NCI-H2029 treated with DMSO at 0.1 percent for 48 hours (cell line): ENCODE measurements around the gene PAGE2.
A peak's percentile ranks its signal among the peaks of the same experiment; 100 is the strongest.
"Not testable (repeated sequence)": the region's sequence is repeated elsewhere in the genome, so short reads cannot be mapped to it uniquely, and the experiment has no call there.

ENCODE experiments used
- DNase-seq: peaks from one replicate; lab custom pipeline; 2025; lab: John Stamatoyannopoulos, UW

Gene PAGE2

GRCh38 chrX:55088795-55089489 is at the start of gene PAGE2:
TSS of gene PAGE2 (plus strand) at chrX:55089018. CDS start at chrX:55090021, 1,003 bp downstream.
- no peak for DNase-seq

- no peak for DNase-seq
Measured at GRCh38 chrX:55039471-55039870, 49.3 kb upstream of the PAGE2 start.

GRCh38 chrX:55041514-55041913 is 47.3 kb upstream of the PAGE2 start:
- DNase-seq, result no peak

GRCh38 chrX:55050599-55050998 is 38.2 kb upstream of the PAGE2 start:
- not testable (repeated sequence) for DNase-seq

- DNase-seq, result no peak
Measured at GRCh38 chrX:55056820-55057674, 31.8 kb upstream of the PAGE2 start.

GRCh38 chrX:55057675-55058249 is 31.1 kb upstream of the PAGE2 start:
- DNase-seq, result peak; percentile 20

GRCh38 chrX:55067180-55067579 is 21.6 kb upstream of the PAGE2 start:
- DNase-seq, result not testable (repeated sequence)

- no peak for DNase-seq
Measured at GRCh38 chrX:55072286-55072685, 16.5 kb upstream of the PAGE2 start.

GRCh38 chrX:55074851-55075467 is 13.9 kb upstream of the PAGE2 start, which contains the start of gene PAGE2B:
TSS of gene PAGE2B (plus strand) at chrX:55075030. CDS start at chrX:55076042, 1,012 bp downstream.
- DNase-seq, result no peak

- no peak for DNase-seq
Measured at GRCh38 chrX:55098691-55099090, 9.9 kb downstream of the PAGE2 start.

GRCh38 chrX:55099162-55099561 is 10.3 kb downstream of the PAGE2 start:
- no peak for DNase-seq

- no peak for DNase-seq
Measured at GRCh38 chrX:55102754-55103153, 13.9 kb downstream of the PAGE2 start.

- DNase-seq, result no peak
Measured at GRCh38 chrX:55107262-55107661, 18.4 kb downstream of the PAGE2 start.

GRCh38 chrX:55107911-55108310 is 19.1 kb downstream of the PAGE2 start:
- DNase-seq, result no peak

- DNase-seq, result no peak
Measured at GRCh38 chrX:55109306-55109705, 20.5 kb downstream of the PAGE2 start.

GRCh38 chrX:55111578-55112254 is 22.9 kb downstream of the PAGE2 start:
- no peak for DNase-seq

- not testable (repeated sequence) for DNase-seq
Measured at GRCh38 chrX:55116589-55116988, 27.8 kb downstream of the PAGE2 start.

- no peak for DNase-seq
Measured at GRCh38 chrX:55118574-55118973, 29.8 kb downstream of the PAGE2 start.

GRCh38 chrX:55119271-55119670 is 30.5 kb downstream of the PAGE2 start:
- DNase-seq, result no peak

GRCh38 chrX:55119712-55120111 is 30.9 kb downstream of the PAGE2 start:
- DNase-seq, result no peak

GRCh38 chrX:55120761-55121358 is 32.0 kb downstream of the PAGE2 start:
- DNase-seq, result no peak
